Gastrocnemius medialis (tissue), 4 donors: ENCODE data around the gene PIP4K2A. TPM values are rescaled to one million over a fixed set of nuclear protein-coding genes. Genes with fewer than 3 reads are reported as not detected.

Source experiments
- ATAC-seq, 2 donors: fragments of 150-250 bp; one replicate each; pipeline ENCODE4 v1.9.1; 2016
- DNase-seq, 2 donors: peaks; one replicate each; pipeline ENCODE4 v3.0.0-alpha.2; 2019
- H3K27ac ChIP-seq, 4 donors: fragments of 200-600 bp; sonication (generic); 1 replicate in 1 of 4; 2 replicates in 3 of 4; pipeline ENCODE4 v1.5.1; 2016 to 2018; ENCODE audit warnings: mild to moderate bottlenecking in 2 of 4, moderate library complexity in 1 of 4
- H3K27me3 ChIP-seq, 3 donors: fragments of 200-600 bp; sonication (generic) in 2 of 3; 1 replicate in 1 of 3; 2 replicates in 2 of 3; pipeline versions ENCODE4 v1.5.1 to v1.6.0; 2016 to 2019; ENCODE audit warnings: mild to moderate bottlenecking in 1 of 3, moderate library complexity in 1 of 3
- H3K36me3 ChIP-seq, 2 donors: fragments of 200-600 bp; sonication (generic) in 1 of 2; one replicate each; pipeline ENCODE4 v1.5.1; 2017 to 2018
- H3K4me1 ChIP-seq, 2 donors: fragments of 200-600 bp; sonication (generic) in 1 of 2; one replicate each; pipeline ENCODE4 v1.5.1; 2016 to 2017; ENCODE audit warnings: mild to moderate bottlenecking in 2 of 2
- H3K4me3 ChIP-seq, 4 donors: fragments of 200-600 bp; sonication (generic) in 3 of 4; 1 replicate in 1 of 4; 2 replicates in 3 of 4; pipeline ENCODE4 v1.5.1; 2016 to 2019; ENCODE audit warnings: mild to moderate bottlenecking in 2 of 4
- H3K9me3 ChIP-seq, 3 donors: fragments of 200-600 bp; sonication (generic) in 2 of 3; 1 replicate in 1 of 3; 2 replicates in 2 of 3; pipeline ENCODE4 v1.5.1; 2016 to 2019
- CTCF ChIP-seq, 5 experiments: fragments of 450-650 bp in 3 of 5; fragments of 200-600 bp in 2 of 5; sonication (generic) in 2 of 5; IDR thresholded peaks in 4 of 5; conservative IDR thresholded peaks in 1 of 5; 1 replicate in 4 of 5; 2 replicates in 1 of 5; pipeline ENCODE4 v1.5.1; 2016 to 2019; ENCODE audit warnings: antibody characterized with exemption in 5 of 5, mild to moderate bottlenecking in 3 of 5, moderate library complexity in 3 of 5
- POLR2A ChIP-seq, 2 donors: fragments of 450-650 bp; IDR thresholded peaks; one replicate each; pipeline ENCODE4 v1.6.1; 2017; ENCODE audit warnings: antibody characterized with exemption in 2 of 2, mild to moderate bottlenecking in 2 of 2, moderate library complexity in 2 of 2
- in situ Hi-C, 4 donors: fragments of 200-750 bp; cut with MboI; loops; one replicate each; pipeline versions ENCODE4 v1.15.0 to v1.8.0; 2017; ENCODE audit warnings: low sequenced_read_pairs in 4 of 4
- intact Hi-C: fragments of 100-400 bp; cut with DNase I; formaldehyde crosslinking; loops from one replicate; pipeline ENCODE4 v1.15.1; 2023; ENCODE audit warnings: low total_unique reads
- total RNA-seq, 4 donors: library from RNA; depleted of rRNA; stranded (reverse); fragments of >200 nt; gene quantifications; one replicate each; pipeline versions ENCODE4 v1.1.0 to v1.2.3, GENCODE V29; 2016

The PIP4K2A gene
- total RNA-seq, 4 donors from 2014 or later: 3.9 to 7.5 (median 4.7) TPM

- no peak overlapping the region for H3K27ac ChIP-seq
Observed at GRCh38 chr10:22491480-22491879, 222.9 kb downstream of the PIP4K2A start.

GRCh38 chr10:22489975-22490374 lies 224.4 kb downstream of the PIP4K2A start:
- ATAC-seq: no peak
- Histone ChIP-seq H3K27me3 (no peaks in the 10 kb centered on the region), H3K27ac (no peak overlapping the region), H3K4me1 (no peaks in the 10 kb centered on the region), H3K4me3 (no peak overlapping the region), H3K9me3 (no peaks in the 10 kb centered on the region), H3K36me3 (no peaks in the 10 kb centered on the region)
- no peak for TF ChIP-seq CTCF (IDR thresholded peaks at IDR 0.05 in 4 of 5, conservative IDR thresholded peaks at IDR 0.05 in 1 of 5)
- TF ChIP-seq POLR2A (IDR thresholded peaks at IDR 0.05): no peak
- DNase-seq: no peak
- intact Hi-C loops: no loop called here
- in situ Hi-C loops: no loop called here

More at GRCh38 chr10:22491480-22491879, 222.9 kb downstream of the PIP4K2A start:
- intact Hi-C loops: no loop called here
- Histone ChIP-seq H3K4me1 (no peaks in the 10 kb centered on the region), H3K27me3 (no peaks in the 10 kb centered on the region), H3K4me3 (no peak overlapping the region), H3K9me3 (no peaks in the 10 kb centered on the region), H3K36me3 (no peaks in the 10 kb centered on the region)
- ATAC-seq (no peak), DNase-seq (peak in 1 of 2 donors; percentile 34)
- TF ChIP-seq CTCF (IDR thresholded peaks at IDR 0.05 in 4 of 5, conservative IDR thresholded peaks at IDR 0.05 in 1 of 5): no peak
- no peak for TF ChIP-seq POLR2A (IDR thresholded peaks at IDR 0.05)
- in situ Hi-C loops: no loop called here

GRCh38 chr10:22489467-22489866 lies 224.9 kb downstream of the PIP4K2A start:
- intact Hi-C loops (no loop called here), in situ Hi-C loops (no loop called here)
- no peaks in the 10 kb centered on the region for H3K36me3 ChIP-seq
- no peaks in the 10 kb centered on the region for H3K9me3 ChIP-seq
- no peak overlapping the region for H3K4me3 ChIP-seq
- TF ChIP-seq CTCF (IDR thresholded peaks at IDR 0.05 in 4 of 5, conservative IDR thresholded peaks at IDR 0.05 in 1 of 5): no peak
- no peak for TF ChIP-seq POLR2A (IDR thresholded peaks at IDR 0.05)
- no peak overlapping the region for H3K27ac ChIP-seq
- DNase-seq: no peak
- no peaks in the 10 kb centered on the region for H3K4me1 ChIP-seq
- H3K27me3 ChIP-seq: no peaks in the 10 kb centered on the region
- ATAC-seq: no peak

GRCh38 chr10:22486431-22486830 lies 227.9 kb downstream of the PIP4K2A start:
- no peaks in the 10 kb centered on the region for H3K36me3 ChIP-seq
- ATAC-seq (no peak), DNase-seq (no peak)
- H3K27ac ChIP-seq: no peak overlapping the region
- TF ChIP-seq CTCF (IDR thresholded peaks at IDR 0.05 in 4 of 5, conservative IDR thresholded peaks at IDR 0.05 in 1 of 5) (no peak), POLR2A (IDR thresholded peaks at IDR 0.05) (no peak)
- H3K9me3 ChIP-seq: no peaks in the 10 kb centered on the region
- no peak overlapping the region for H3K4me3 ChIP-seq
- intact Hi-C loops (no loop called here), in situ Hi-C loops (no loop called here)
- H3K4me1 ChIP-seq: peaks cover 0 to 3% of the 10 kb centered on the region in 2 donors
- no peaks in the 10 kb centered on the region for H3K27me3 ChIP-seq

Other genes starting within 250 kb of the PIP4K2A start
- gene ARMC3, start 213.5 kb upstream of the PIP4K2A start, total RNA-seq: not detected